Right ventricle myocardium inferior (tissue), 1 donor: Measurements from ENCODE around the gene AIF1. TPM values are rescaled to one million over a fixed set of nuclear protein-coding genes. Genes with fewer than 3 reads are reported as not detected.
A peak's percentile ranks its signal among the peaks of the same experiment; 100 is the strongest.

Experiments
- ATAC-seq: fragments of 200-7000 bp; cut with Tn5 transposase; one replicate; pipeline ENCODE4 v1.9.1; 2020; ENCODE audit warnings: mild to moderate bottlenecking, moderate library complexity
- DNase-seq: peaks from one replicate; pipeline ENCODE4 v3.0.0; 2021; ENCODE audit errors: missing footprints
- intact Hi-C: fragments of 100-400 bp; cut with DNase I; formaldehyde crosslinking; loops from one replicate; pipeline ENCODE4 v1.11.0; 2022
- long read RNA-seq: library from polyadenylated mRNA; unstranded; transcript quantifications from one replicate; pipeline ENCODE4 v2.0.0, GENCODE V29; 2021
- total RNA-seq: library from RNA; stranded (reverse); fragmentation: NEBNext Ultra II Directional; extraction: Animal tissue kit (Norgen Biotek cat#: 25700); gene quantifications from one replicate; pipeline ENCODE4 v1.2.1, GENCODE V29; 2021
- donor health status: DM: no; HTN: yes; CAD: no; lungs with severe emphysema.

Gene AIF1
- total RNA-seq: 22.1 TPM
- long read RNA-seq, partial matches to known transcripts: 2 of 6 reads
- long read RNA-seq, other reads (novel, unspliced or antisense): 0 of 6 reads

GRCh38 chr6:31614684-31615578 is at the start of gene AIF1:
Gene AIF1 (plus strand): TSS chr6:31615234. CDS start chr6:31615330, 96 bp downstream.
- ATAC-seq: peak; percentile 32
- DNase-seq: no peak
- intact Hi-C loops: no loop called here

GRCh38 chr6:31567531-31568370 is 47.3 kb upstream of the AIF1 start:
- intact Hi-C loops: no loop called here
- DNase-seq (no peak), ATAC-seq (no peak)

- DNase-seq (no peak), ATAC-seq (no peak)
- intact Hi-C loops: no loop called here
Measured at GRCh38 chr6:31568537-31568961, 46.5 kb upstream of the AIF1 start.

- no peak for DNase-seq
- intact Hi-C loops: no loop called here
- ATAC-seq: no peak
Measured at GRCh38 chr6:31569861-31570536, 45.0 kb upstream of the AIF1 start.

GRCh38 chr6:31572041-31572911 is 42.8 kb upstream of the AIF1 start, which contains the start of gene LTA:
Gene LTA (plus strand): TSS chr6:31572289. CDS start chr6:31572743, 454 bp downstream.
- intact Hi-C loops: no loop called here
- DNase-seq (no peak), ATAC-seq (no peak)

- no peak for ATAC-seq
- no peak for DNase-seq
- intact Hi-C loops: no loop called here
Measured at GRCh38 chr6:31573239-31574105, 41.6 kb upstream of the AIF1 start.

GRCh38 chr6:31574106-31575061 is 40.6 kb upstream of the AIF1 start:
- intact Hi-C loops: no loop called here
- DNase-seq: no peak
- ATAC-seq: no peak

GRCh38 chr6:31575335-31575901 is 39.6 kb upstream of the AIF1 start, which contains the start of gene TNF:
Gene TNF (plus strand): TSS chr6:31575565. CDS start chr6:31575742, 177 bp downstream.
- no peak for DNase-seq
- intact Hi-C loops: no loop called here
- peak; percentile 32 for ATAC-seq

GRCh38 chr6:31575952-31576685 is 38.9 kb upstream of the AIF1 start:
- ATAC-seq (no peak), DNase-seq (no peak)
- intact Hi-C loops: no loop called here

GRCh38 chr6:31576897-31577578 is 38.0 kb upstream of the AIF1 start:
- intact Hi-C loops: no loop called here
- ATAC-seq: no peak
- no peak for DNase-seq

- ATAC-seq: no peak
- DNase-seq: no peak
- intact Hi-C loops: no loop called here
Measured at GRCh38 chr6:31577579-31577966, 37.5 kb upstream of the AIF1 start.

- no peak for ATAC-seq
- intact Hi-C loops: no loop called here
- no peak for DNase-seq
Measured at GRCh38 chr6:31578184-31579118, 36.6 kb upstream of the AIF1 start.

GRCh38 chr6:31579119-31579505 is 35.9 kb upstream of the AIF1 start:
- DNase-seq: no peak
- intact Hi-C loops: no loop called here
- ATAC-seq: no peak
